ENCODE data around the gene ARHGAP26.

ARHGAP26 gene

DNA sequence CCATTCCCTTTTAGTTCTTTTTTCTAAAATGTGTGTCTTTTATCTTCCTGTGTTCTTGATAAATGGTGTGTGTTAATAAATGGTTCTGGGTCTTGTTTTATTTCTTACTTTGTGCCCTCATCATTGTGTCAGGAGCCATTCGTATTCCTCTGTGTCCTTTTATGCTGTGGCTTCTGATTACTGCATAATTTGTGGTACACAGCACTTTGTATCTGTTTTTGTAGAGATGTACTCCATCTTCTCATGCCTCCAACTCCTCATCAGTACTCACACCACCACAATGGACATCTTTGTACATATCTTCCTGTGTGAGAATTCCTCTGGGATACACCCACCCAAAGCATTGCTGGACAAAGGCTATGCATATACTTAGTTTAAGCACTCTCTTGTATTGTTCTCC lies 247.4 kb downstream of the ARHGAP26 start:
- DNase-seq (ENCODE audit: low spot score): no peak

DNA sequence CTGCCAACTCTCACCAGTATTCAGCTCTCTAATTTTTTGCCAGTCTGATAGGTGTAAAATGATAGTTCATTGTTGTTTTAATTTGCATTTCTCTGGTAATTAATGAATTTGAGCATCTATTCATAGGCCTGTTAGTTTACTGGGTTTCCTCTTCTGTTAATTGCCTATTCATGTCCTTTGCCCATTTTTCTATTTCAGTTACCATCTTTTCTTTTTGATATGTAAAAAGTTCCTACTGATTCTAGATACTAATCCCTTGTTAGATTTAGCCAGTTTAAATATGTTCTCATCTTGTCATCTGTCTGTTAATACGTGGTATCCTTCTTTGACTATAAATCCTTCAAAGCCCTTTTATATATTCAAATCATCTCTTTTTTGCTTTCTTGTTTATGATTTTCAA lies 247.8 kb downstream of the ARHGAP26 start:
- no peak for DNase-seq (ENCODE audit: low spot score)

DNA sequence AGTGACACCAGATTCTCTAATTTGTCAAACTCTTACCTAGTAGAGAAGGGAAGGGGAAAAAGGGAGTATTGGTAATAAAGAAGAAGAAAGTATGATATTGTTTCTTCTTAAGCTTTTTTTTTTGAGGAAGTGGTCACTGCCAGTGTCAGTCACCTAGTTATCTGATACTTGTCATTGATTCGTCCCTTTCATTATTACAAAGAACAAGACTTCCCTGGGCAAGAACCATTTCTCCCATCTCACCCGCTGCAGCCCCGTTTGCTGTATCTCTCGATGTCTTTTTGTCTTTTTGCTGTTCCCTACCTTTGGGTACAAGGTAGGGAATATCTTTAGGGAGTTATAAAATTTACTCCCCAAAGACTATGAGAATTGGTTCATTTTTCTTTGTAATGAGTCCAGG lies 249.0 kb downstream of the ARHGAP26 start:
- DNase-seq (ENCODE audit: low spot score): no peak

DNA sequence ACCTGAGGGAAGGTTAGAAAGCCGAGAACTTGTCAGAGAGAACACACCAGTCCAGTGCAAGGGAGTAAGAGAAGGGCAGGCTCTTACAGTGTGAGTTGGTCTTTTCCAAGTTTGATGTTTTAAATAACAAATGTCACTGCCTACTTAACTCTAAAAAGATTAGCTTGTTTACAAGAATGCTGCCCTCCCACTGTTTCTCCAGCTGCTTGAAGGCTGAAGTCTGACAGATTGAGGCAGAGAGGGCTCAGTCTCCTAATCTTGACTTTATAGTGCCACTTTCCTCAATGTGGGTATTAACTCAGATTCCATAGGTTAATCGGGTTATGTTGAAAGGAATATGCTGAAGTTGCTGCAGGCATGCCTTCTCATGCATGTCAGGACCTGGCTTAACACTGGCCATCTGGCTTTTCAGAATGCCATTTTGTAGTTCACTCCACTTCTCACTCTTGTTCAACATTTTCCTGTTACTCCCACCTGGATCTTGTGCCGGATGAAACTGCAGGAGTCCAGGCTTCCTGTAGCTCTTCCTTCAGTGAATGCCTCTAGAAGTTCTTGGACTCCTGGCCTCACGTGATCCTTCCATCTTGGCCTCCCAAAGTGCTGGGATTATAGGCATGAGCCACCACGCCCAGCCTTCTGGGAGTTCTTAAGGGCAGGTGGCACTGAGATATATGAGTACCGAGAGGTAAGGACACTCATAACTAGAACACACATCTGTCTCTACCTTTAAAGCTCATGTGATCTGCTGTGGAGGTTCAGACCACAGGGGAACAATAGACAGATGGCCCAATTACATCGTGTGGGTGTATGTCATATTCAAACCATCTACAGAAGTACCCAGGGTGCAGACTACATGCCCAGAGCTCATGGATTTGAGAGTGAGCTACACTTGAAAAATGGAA lies 249.7 kb downstream of the ARHGAP26 start:
- no peak for DNase-seq (ENCODE audit: low spot score)

DNA sequence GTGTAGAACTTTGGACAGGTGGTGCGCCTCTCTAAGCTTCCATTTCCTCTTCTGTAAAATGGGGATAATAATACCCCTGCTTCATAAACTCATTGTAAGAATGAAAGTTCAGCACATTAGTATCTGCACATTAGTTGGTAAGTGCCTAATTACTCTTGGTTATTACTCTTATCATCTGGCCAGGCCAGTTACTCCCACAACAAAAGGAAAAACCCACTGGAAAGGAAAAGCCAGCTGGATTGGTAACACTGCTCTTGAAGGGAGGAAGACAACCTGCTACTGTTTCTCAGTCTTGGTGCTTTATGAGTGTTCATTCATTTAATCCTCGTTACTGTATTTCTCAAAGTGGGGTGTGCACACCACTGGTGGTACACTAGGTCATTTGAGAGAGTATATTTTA lies 251.4 kb downstream of the ARHGAP26 start:
- DNase-seq (ENCODE audit: low spot score): no peak

DNA sequence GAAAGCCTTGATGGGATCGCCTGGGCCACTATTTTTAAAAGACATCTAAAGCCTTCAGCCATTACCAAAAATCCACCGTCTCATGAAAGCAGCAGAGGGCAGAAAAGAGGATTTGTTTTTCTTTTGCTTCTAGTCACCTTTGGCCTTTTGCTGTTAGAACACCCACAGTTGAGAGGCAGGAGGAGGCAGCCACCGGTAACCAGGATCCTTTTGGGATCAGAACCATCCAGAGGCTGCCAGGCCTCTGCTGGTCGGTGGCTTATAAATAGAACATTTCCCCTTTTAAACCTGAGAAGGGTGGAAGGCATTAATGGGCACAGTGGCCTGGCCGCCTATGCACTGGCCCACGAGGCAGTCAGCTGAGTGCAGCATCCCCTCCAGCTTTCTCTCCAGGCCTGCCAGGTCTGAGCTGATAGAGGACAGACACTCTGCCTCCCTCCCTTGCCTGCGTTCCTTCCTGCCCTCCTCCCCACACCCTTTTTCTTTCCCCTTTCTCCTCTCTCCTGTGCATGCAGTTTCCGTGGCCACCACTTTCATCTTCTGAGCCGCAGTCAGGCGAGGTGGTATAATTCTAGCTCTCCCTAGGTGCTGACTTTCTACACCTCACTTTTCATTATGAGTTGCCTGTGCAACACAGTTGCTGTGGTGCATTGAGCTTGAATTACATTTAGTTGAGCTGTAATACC lies 253.4 kb downstream of the ARHGAP26 start:
- DNase-seq (ENCODE audit: low spot score): no peak

DNA sequence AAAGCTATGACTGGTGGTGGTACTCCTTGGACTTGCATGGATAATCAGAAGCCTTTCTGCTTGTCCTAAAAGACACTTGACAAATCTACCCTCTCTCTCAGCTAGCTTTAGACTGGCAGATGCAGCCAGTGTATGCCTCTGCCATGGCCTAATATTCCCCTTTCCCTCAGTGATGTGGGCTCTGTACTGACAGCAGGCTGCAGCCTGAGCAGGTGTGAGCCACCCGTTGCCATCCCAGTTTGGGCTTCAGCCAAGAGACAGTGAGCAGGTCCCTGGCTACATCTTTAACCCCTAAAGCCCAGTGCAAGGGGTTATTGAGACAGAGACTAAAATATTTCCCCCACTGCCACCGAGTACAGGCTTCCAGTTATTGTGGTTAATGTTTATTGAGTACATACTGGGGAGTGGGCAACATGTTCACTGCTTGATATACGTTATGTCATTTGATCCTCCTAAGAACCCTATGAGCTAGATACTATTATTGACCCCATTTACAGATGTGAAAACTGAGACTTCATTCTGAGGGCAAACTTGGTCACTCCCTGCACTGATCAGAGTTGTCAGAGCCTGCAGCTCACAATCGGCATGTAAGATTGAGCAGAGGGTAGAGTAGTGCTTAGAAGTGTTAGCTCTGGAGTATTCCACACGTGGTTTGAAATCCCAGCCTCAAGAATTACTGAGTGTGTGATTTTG lies 254.2 kb downstream of the ARHGAP26 start:
- no peak for DNase-seq (ENCODE audit: low spot score)

DNA sequence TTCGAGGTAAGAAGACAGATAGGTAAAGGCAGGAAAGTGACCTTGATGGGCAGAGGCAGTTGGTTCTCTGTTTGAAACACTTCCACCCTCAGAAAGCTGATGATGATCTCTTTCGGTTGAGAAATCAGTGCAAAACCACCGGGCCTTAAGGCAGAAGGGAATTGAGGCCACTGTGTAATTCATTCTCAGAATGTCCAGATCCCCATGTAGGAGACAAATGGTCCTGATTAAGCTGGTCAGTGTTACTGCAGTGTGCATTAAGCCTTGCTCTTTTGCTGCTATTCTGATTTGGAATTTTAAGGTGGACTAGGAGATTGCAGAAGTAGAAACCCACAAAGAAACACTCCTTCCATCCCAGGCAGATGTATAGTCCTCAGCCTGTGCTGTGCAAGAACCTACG lies 255.2 kb downstream of the ARHGAP26 start:
- DNase-seq (ENCODE audit: low spot score): no peak

DNA sequence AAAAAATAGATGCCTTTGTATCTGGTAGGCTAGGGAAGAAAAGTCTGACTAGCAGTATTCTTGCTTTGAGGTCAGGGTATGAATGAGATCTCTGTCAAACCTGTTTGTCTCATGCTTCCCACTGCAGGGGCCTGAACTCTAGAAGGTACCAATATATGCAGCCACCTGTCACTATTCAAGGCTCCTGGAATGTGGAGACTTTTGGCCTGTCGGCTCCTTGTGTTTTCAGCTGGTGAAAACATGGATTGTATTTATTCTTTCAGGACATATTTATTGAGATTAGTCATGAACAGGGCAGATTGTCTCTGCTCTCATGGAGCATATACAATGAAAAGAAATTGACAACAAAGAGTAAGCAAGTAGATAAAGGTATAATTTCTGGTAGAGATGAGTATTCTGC lies 255.8 kb downstream of the ARHGAP26 start:
- DNase-seq (ENCODE audit: low spot score): no peak

DNA sequence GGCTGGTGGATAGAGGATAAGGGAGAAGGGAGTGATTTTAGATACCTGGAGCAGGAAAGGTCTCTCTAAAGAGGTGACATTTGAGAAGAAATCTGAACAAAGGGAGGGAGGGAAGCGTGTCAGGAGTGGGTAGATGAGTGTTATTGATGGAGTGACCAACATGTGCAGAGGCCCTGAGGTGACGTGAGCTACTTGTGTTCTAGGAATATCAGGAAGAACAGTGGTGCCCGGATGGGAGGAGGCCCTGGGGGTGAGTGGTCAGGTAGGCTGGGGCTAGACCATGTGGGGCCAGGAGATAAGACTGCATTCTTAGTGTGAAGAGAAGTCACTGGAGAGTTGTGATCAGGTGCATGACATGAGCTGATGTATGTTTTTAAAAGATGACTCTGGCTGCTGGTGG lies 256.2 kb downstream of the ARHGAP26 start:
- no peak for DNase-seq (ENCODE audit: low spot score)

DNA sequence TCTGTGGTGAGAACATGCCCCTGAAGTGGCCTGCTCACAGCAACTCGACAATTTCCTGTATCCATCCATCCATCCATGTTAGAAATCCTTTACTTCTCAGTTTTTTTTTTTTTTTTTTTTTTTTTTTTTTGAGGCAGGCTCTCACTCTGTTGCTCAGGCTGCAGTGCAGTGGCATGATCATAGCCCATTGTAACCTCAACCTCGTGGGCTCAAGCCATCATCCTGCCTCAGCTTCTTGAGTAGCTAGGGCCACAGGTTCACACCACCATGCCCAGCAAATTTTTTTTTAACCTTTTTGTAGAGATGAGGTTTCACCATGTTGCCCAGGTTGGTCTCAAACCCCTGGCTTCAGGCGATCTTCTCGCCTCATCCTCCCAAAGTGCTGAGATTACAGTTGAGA lies 259.1 kb downstream of the ARHGAP26 start:
- DNase-seq (ENCODE audit: low spot score): no peak

DNA sequence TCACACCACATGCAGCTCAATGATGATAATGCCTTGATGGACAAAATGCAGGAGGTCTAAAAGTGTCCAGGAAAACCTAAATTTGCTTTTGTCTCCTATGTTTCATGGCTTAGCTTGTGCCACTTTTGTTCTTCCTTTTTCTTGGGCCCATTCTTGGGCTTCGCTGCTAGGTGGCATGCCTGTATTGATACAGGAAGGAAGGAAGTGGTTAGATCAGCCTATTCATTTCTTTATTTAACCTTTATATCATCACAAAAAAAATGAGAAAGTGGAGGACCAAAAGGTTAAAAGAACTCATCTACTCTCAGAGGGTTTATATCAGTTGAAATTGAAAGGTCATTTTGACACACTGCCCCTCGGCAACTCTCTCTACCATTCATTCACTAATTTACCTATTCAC lies 260.2 kb downstream of the ARHGAP26 start:
- DNase-seq (ENCODE audit: low spot score): no peak

DNA sequence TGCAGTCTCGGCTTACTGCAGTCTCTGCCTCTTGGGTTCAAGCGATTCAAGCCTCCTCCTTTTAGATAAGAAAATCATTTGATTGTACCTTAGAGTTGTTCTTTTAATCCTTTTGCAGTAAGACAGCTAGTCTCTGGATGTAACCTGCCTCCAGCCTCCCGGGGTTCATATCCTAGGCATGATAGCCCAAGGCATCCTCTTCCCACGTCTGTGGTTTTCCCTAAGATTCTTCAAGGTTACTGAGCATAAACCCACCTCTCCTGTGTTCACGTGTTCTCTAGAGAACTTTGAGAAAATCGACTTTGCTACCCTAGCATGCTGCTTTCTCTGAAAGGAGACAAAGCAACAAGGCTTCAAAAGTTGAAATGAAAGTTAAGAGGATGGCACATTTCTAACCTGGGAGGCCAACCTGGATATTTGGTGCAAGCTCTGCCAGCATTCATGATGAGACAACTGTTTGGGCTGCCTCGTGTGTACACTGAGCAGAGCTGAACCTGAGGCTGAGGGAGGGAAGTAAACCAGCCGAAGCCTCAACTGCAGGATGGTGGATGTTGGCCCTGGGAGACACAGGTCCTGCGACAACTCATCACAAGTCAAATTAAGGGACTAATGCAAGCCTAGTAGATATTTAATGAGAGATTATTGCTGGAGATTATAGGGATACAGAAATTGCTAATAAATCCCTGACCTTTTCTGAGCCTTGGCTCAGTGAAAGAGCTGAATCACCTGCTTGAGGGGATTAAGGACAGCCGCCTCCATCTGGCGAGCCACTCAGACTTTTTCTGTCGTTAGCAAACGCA lies 261.8 kb downstream of the ARHGAP26 start:
- no peak for DNase-seq (ENCODE audit: low spot score)

DNA sequence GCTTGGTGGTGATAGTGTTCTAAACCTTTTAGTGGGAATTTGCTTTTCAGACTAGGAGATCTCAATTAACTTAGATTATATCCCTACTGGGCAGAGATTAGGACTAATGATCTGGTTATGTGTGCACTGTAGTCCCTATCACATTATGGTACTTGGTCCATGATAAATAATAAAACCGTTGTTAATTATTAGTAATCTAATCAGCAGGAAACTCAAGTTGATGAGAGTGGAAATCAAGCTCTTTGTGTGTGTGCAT lies 262.3 kb downstream of the ARHGAP26 start:
- DNase-seq (ENCODE audit: low spot score): no peak

DNA sequence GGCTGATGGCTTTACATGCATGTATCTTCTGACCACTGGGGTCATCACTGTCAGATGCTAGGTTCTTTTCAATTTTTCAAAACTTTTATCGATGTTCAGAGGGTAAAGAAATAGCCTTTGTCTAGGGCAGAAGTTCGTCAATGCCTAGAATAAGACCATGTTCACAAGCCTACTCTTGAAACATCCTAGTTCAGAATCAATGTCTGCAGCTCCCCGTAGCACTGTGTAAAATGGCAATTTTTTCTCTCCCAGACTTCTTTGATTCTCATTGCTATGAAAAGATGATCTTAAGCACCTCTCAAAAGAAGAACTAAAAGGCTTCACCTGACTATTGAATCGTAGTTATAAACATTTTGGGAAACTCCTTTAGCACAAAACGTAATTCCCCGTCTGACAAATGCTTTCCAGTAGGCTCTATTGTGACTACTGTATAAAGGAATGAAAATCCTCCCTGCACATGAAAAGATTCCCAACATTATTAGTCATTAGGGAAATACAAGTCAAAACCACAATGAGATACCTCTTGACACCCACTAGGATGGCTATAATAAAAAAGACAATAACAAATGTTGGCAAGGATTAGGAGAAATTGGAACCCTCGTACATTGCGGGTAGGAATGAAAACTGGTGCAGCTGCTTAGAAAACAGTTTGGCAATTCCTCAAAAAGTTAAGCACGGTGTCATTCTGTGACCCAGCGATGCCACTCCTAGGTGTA lies 263.5 kb downstream of the ARHGAP26 start:
- no peak for DNase-seq (ENCODE audit: low spot score)

DNA sequence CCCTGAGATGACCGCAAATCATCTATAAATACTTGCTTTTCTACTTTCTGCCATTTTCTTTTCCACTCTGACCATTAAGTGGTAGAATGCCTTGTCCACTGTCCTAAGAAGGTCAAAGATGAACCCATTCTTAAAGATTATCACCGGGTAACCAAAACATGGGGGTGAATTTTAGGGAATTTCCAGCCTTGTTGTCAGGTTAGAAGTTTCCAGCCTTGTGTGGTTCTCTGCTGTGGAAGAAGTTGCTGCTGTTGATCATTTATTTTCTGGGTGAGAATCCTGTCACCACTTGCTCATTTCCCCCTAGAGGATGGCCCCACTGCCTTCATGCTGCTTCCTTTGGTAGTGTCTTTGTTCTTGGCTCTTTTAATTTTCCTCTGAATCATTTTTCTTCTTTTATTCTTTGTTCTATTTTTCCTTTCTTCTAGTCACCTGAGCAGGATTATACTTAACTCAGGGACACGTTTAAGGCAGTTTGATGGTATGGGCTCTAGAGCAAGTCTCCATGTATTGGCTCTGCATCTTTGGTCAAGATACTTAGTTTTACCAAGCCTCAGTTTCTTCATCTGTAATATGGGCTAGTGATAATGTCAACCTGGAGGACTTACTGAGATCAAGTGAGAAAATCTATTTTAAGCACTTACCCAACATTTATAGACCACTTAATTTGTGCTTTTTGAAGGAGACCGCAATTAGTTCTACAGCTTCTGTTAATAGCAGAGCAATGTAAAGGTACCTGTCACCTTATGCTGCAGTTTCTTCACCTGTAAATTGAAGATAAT lies 266.2 kb downstream of the ARHGAP26 start:
- DNase-seq (ENCODE audit: low spot score): no peak

DNA sequence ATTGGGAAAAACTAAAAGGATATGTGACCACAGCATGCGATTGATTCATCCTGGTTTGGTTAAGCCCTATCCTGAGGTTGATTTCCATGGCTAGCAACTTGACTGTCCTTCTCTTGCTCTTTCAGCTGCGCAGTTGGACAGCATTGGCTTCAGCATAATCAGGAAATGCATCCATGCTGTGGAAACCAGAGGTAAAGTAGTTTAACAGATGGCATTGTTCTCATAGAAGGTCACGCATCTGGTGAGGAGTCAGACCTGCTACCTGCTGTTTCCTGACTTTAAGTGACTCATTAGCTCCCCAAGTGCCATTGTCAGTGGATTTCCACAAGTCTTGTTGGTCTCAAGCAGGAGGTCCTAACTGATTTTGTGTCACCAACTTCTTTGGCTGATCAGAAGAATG lies 266.9 kb downstream of the ARHGAP26 start:
- no peak for DNase-seq (ENCODE audit: low spot score)

DNA sequence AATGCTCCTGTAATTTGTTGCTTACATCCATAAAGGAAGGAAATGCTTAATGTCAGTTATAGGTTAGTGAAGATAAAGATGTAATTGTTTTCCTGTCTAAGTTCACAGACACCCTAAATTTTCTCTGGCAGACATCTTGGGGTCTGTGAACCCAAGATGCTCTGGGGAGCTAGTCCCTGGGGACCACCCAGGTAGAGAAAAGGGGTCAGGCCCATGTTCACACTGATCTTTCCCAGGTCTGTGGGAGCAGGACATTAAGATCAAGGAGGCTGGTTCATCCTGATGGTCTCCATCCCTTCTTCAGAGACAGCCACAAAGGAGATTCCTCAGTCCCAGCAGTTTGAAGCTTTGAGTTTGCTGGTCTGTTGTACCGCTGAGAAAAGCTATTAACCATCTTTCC lies 267.5 kb downstream of the ARHGAP26 start:
- DNase-seq (ENCODE audit: low spot score): no peak

DNA sequence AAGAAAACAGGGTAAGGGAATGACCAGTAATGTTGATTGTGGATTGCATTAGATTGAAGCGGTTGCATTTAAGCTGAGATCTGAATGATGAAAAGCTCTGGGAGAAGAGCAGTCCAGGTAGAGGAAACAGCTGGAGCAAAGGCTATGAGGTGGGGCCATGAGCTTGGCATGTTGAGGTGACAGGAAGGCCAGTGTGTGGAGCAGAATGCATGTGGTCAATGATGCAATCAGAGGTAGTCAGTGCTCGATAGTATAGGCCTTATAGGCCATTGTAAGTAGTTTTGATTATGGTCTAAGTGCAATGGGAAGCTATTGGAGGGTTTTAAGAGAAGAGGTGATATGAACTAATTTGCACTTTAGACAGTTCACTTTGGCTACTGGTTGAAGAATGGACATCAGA lies 270.4 kb downstream of the ARHGAP26 start:
- no peak for DNase-seq (ENCODE audit: low spot score)

DNA sequence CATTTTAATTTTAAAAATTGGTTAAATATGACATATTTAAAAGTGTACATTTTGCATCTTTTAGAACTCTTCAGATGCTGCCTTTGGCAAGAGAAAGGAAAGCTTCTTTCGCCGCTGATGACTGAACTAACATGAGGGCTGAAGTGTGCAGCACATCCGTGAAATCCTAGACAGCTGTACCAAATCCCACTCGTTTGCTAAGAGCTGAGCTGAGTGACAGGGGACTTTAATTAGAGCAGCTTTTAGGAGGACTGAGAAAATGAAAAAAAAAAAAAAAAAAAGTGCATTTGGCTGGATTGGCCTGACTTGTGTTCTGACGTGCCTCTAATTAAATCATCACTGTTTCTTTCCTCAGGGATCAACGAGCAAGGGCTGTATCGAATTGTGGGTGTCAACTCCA lies 271.3 kb downstream of the ARHGAP26 start:
- DNase-seq (ENCODE audit: low spot score): no peak
